Suppressor macrophage treated with lipopolysaccharide for 4 hours (primary cell): ENCODE results near the gene ZNF775.

Experiments
- DNase-seq: peaks from one replicate; pipeline ENCODE4 v3.0.0-alpha.2; 2020

Gene ZNF775

DNA sequence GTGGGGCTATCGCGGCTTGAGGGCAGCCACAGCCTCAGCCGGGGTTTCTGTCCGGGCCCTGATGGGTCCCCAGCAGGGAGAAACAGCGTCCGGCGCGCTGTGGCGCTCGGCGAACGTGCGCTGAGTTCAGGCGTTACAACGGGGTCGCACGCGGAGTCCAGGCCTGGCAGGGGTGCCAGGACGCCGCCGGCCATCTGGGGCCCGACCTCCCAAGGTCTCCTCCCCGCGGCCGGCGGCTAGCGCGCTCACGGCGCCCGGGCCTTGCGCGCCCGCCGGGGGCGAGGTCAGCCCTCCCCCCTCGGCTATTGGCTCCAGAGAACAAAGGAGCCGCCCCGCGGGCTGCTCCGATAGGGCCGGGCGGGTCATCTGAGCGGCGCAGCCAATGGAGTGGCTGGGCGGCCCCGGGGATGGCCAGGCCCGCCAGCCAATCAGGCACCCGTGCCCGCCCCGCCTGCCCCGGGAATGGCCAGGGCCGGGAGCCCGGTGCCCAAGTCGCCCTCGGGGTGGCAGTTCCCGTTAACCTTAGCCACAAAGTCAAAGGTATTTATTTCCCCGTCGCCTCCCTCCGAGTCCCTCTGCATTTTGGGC is at the start of gene ZNF775:
Gene ZNF775, plus strand, starts transcription at position 478 of the 588 bp plus-strand sequence. CDS start 9,141 bp downstream, outside the sequence.
- peak; percentile 98 for DNase-seq

DNA sequence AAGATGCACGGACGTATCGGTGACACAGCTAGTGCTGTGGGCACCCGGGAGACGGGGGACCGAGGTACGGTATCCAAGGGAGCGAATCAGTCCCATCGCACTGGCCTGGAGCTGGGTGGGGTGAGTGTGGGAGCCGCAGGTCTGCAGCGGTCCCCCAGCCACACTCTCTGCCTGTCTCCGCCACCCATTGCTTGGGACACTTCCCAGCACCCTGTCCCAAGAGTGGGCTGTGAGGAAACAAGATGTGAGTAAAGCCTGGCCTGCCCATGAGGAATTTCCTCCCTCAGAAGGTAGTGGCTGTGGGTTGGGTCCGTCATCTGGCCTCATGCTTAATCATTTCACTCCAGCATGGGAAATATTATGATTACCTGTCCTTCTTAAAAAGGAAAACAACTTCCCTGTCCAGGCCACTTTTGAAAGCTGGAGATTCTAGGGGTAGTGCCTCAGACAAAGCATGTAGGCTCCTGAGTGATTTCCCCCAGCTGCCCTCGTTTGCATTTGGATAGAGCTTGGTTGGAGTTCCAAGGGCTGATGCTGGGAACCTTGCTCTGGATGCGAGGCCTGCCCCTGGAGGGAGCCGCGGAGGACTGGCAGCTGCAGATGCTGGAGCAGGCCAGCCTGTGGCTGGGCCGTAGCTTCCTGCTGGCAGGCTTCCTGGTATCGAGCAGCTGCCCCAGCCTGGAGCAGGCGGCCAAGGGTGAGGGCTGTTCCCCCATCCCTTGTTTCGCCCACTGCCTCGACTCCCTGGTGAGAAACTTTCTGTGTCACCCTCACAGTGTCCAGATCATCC is 49.6 kb upstream of the ZNF775 start:
- DNase-seq, result no peak

DNA sequence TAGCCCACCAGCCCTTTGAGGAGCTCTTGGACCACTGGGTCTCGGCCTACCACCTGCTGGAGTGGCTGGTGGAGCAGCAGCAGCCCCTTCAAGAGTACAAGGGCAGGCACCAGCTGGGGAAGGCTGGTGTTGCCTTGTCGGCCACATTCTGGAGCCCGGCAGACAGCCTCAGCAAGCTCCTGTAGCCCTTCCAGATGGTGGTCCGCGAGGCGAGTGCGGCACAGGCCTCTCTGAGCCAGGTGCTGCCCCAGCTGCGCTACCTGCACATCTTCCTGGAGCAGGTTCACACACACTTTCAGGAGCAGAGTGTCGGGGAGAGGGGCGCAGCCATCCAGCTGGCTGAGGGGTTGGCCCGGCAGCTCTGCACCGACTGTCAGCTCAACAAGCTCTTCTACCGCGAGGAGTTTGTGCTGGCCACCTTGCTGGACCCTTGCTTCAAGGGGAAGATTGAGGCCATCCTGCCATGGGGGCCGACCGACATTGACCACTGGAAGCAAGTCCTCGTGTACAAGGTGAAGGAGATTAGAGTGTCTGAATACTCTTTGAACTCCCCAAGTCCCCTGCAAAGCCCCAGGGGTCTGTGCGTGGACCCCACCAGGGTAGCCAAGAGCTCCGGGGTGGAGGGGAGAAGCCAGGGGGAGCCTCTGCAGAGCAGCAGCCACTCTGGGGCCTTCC is 48.8 kb upstream of the ZNF775 start:
- no peak for DNase-seq

DNA sequence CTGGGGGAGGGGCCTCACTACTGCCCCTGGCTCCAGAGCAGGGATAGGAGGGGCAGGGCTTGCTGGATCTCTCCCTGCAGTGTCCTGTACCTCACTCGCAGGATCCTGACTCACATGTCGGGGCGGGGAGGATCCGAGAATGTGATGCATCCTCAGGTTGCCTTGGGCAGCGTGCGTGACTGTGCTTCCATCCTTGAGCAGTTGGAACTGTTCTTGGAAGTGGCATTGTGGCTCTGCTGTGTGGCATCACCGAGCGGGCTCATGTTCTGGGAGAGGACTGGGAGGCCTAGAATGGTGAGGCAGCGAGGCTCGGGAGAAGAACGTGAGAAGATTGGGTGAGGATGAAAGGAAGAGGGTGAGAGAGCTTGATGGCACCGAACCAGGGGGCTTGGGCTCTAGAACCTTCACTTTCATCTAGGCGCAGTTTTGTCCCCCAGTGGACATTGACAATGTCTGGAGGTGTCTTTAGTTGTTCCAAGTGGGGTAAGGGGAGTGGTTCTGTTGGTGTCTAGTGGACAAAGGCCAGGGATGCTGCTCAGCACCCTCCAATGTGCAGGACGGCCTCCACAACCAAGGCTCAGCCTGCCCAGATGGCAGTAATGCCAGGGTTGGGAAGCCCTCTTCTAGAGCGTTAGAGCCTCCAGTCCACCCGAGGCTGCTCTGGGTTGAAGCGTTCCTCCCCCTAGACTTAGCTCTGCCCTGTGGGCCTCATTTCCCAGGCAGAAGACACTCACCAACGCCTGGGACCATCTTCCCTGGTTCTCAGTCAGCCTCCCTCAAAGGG is 46.1 kb upstream of the ZNF775 start:
- no peak for DNase-seq

DNA sequence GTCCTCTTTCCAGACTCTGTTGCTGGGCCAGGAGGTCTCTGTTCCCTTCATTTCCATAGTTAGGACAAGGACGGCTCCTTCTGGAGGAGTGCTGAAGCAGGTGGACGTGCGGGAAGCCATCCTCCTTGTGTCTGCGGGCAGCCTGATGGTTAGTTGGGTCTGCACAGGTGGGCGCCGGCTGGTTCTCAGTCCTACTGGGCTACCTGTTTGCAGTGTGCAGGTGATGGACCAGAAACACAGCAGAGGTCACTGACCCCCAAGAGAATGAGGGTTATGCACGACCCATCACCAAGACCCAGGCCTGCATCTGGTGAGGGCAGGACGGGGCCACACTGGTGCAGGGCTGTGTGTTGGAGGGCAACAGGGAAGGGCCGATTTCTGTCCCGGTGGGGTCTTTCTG is 45.5 kb upstream of the ZNF775 start:
- DNase-seq, result no peak

DNA sequence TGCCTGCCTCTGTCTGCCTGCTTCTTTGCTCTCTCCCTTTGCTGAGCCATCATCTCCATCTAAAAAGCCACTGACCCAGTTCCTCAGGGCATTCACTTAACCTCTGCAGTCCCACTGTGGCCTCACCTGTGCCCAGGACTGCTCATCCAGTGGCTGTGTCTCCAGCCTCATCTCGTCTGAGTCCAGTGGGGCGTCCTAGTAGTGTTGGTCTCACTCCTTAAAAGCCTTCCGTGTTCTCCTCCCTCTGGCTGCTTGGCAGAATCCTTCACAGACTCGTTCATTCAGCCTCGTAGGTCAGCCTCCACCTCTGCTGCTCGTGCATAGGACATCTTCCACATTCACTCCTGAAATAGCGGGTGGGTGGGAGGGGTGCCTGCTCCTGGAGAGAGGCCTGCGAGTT is 45.0 kb upstream of the ZNF775 start:
- DNase-seq, result no peak

DNA sequence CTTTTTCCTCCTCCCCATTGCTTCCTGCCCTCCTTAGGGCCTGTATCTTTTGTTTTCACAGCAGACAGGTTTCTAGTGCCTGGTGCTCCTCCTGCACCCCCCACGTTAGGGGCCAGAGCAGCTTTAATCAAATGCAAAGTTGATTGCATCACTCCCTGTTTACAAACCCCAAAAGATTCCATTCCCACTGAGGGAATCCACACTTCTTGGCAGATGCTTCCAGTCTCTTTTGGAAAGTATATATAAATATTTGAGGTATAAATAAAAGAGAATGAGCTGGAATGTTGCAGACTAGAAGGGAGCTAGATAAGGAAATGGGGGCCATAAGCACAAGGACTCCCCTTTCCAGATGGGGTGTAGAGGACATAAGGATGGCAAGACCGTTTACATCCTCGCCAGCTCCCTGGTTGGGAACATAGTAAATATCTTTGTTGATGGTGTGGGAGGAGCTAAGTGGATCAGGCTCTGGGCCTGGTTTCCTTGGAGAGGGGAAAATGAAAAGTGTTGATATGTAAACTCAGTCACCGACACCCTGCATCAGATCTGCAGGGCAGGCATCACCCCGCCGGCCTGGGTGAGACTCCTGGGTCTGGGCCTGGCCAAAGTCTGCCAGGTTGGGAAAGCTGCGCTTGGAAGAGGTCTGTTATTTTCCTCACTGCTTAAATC is 43.9 kb upstream of the ZNF775 start:
- no peak for DNase-seq

DNA sequence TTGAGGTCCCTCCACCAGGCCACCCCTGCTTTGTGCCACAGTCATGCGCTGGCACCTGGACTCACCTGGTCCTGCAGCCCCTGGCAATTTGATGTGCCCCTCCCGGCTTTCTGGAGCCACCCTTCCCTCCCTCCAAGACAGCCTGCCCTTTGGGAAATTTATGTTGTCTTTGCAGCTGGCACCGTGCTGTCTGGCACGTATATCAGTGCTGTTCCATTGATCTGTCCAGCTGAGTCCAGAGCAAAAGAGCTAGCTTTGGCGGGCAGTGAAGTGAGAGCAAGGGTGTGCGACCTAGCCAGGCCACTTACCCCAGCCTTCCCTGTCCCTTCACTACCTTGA is 43.4 kb upstream of the ZNF775 start:
- no peak for DNase-seq

DNA sequence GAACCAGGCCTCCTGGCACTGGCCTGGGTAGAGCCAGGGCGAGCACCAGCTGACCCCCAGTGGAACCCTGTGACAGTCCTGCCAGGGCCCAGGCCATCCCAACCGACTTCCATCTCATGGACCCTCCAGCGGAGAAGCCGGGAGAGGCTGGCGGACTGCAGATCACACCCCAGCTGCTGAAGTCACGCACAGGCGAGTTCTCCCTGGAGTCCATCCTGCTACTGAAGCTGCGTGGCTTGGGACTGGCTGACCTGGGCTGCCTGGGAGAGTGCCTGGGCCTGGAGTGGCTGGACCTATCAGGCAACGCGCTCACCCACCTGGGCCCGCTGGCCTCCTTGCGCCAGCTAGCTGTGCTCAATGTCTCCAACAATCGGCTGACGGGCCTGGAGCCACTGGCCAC is 42.4 kb upstream of the ZNF775 start:
- DNase-seq, result no peak

DNA sequence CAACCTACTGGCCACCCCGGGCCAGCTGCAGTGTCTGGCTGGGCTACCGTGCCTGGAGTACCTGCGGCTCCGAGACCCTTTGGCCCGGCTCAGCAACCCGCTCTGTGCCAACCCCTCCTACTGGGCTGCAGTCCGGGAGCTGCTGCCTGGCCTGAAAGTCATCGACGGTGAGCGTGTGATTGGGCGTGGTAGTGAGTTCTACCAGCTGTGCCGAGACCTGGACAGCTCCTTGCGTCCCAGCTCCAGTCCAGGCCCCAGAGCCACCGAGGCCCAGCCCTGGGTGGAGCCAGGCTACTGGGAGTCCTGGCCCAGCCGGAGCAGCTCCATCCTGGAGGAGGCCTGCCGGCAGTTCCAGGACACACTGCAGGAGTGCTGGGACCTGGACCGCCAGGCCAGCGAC is 42.0 kb upstream of the ZNF775 start:
- DNase-seq, result no peak

DNA sequence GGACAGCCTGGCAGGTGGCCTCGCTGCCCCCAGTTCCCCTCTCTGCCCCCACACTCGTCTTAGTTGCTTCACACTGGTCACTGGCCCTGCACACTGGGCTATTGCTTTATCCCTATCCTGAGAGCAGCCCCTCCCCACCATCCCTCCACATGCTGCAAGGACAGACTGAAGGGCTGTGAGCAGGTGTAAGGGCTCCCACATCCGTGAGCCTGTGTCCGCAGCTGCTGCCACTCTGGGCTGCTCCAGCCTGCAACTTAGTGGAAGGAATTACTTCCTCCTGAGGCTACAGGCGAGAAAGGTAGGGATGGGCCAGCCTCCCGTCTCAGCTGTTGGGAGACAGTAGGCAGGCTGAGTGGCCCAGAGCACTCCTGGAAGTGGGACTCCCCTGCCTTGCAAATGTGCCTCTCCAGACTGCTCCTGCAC is 41.5 kb upstream of the ZNF775 start:
- no peak for DNase-seq

DNA sequence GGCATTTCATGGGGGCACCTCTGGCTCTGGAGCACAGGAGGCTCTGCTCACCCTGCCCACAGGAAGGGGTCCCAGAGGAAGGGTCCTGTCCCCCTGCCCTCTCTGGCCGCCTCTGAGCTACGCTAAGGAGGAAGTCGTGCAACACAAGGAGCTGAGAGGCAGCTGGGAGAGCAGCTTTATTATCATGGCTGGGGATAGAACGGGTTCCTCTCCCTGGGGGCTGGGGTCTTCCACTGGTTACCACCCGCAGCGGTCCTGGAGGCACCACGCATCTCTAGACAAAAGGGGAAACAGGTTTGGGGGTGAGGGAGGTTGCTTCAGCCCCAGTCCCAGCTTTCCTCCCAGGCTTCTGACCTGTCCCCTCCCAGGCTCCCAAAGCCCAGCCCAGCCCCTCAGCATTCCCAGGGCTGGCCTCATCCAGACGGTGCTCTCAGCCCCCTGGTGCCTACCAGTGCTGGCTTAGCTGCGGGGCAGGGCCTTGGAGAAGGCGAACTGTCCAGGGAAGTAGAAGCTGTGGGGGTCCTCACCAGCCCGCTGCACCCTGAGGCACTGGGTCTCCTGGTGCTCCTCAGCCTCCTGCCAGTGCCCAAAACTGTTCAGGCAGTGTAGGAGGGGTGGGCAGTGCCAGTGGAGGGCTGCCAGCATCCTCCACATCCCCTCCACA is 40.8 kb upstream of the ZNF775 start:
- no peak for DNase-seq

DNA sequence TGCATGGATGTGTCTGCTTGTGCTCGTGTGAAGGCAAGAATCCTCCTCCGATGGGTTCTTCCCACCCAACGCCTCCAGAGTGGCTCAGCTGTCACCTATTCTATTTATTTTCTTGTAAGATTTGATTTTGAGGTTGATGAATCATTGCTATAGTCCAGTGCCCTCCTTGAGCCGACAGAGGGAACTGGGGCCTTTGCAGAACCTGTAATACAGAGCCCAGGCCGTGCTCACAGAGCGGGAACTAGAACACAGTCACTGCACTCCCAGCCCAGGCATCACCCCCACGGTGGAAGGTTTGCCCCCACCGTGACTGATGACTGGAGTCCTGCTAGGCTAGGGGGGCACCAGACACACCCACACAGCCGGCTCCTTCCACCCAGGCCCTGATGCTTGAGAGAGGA is 39.7 kb upstream of the ZNF775 start:
- no peak for DNase-seq

DNA sequence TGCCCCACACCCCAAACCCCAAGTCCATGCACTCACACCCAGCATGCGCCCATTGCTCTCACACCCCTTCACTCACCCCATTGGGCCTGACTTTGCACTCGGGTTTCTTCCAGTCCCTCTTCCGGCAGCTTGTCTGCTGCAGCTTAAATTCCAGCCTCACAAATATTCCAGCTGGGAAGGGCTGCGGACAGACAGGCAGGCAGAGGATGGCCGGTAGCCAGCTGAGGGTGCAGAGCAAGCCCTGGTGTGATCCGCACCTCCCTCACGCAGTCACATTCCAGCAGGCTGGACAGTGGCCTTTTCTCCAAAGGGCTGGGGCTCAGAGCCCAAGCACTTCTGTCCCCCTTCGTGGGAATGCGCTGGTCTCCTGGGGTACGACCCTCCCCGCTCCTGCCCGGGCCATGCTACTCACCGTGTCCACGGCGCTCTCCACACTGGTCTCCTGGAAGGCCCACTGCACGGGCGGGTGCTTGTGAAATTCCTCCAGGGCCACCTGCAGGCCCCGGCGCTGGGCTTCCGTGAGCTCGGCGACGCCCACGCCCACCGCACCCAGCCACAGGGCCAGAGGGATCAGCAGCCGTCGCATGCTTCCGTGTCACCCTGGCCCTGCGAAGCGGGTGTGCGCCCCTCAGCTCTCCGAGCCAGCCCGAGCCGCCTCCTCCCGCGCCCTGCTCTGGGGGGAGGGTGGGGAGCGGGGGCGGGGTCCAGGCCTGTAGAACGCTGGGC is 38.9 kb upstream of the ZNF775 start:
- no peak for DNase-seq

DNA sequence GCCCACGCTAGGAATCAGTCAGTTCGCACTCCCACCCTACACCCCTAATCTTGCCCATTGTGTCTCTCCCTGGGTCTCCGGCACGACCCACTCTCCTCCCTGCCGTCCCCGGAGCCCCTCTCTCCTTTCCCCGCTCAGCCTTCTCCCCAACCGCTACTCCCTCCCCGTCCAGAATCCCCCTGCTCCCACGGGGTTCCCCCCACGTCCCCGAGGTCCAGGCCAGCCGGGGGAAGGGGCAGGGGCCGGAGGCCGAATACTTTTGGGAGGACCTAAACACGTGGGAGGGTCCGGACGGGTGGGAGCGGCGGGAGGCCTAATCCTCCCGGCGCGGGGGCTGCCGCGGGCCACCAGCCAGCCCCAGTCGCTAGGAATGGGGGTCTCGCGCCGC is 38.3 kb upstream of the ZNF775 start:
- DNase-seq, result no peak

DNA sequence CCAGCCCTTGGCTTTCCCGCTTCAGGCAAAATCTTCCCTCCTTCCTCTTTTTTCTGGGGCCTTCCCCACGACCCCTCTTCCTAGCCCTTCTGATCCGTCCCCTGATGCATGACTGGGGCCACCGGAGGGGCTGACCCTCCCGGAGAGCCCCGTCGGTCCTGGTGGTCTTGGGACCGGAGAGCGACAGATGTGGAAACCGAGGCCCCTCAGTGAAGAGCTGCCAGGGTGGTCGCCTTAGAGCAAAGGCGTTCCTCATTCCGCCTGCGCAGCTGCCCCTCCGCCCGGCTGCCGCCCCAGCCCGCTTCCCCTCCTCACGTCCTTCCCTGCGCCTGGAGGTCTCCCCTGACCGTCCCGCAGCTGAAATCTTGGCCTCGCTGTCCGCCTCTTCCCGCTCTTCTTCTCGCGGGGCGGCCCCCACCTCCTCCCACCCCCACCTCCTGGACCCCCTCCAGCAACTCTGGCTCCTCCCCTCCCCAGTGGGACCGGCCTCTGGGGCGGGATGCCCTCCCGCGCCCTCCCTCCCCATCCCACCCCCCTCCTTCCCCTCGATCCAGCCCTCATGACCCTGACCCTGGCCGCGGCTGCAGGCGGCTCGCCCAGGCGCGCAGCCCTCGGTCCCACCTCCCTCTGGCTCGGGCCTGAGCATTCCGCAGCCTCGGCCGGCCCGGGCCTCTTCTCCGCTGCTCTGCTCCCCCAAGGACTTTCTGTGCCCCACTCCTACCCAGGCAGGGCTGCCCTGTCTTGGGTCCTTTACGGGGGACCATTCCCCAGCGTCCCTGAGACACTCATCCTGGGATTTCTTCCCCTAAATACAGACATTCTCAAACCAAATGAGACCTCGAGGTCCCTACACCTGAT is 37.6 kb upstream of the ZNF775 start, which contains the start of gene RARRES2:
Gene RARRES2, minus strand, starts transcription at position 367 of the 858 bp plus-strand sequence. CDS start 1,020 bp downstream, outside the sequence.
- DNase-seq, result no peak

DNA sequence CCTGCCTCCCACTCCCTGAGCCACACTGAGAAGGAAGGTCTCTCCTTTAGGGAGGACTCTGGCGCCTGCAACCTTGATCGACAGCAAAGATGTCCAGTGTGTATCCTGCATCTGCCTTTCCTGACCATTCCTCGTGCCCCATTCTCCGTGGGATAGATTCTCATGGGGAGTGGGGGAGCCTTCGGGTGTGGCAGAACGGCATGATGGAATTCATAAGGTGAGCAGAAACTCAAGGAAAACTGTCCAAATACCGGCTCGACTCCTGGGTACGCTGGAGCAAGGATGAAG is 37.1 kb upstream of the ZNF775 start:
- DNase-seq, result no peak

DNA sequence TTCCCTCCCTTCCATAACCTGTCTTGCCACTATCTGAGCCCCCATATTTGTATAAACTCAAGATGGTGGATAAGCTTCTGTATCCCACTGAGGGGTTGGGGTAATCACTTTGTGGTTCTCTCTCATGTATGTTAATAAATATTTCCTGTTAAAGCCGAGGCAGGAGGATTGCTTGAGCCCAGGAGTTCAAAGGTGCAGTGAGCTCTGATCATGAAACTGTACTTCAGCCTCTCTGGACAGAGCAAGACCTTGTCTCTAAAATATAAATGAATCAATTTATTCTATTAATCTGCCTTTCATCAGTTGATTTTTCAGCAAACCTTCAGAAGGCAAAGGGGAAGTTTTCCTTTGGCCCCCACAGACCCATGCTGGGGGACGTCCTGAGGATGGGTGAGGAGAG is 35.9 kb upstream of the ZNF775 start:
- DNase-seq, result no peak

DNA sequence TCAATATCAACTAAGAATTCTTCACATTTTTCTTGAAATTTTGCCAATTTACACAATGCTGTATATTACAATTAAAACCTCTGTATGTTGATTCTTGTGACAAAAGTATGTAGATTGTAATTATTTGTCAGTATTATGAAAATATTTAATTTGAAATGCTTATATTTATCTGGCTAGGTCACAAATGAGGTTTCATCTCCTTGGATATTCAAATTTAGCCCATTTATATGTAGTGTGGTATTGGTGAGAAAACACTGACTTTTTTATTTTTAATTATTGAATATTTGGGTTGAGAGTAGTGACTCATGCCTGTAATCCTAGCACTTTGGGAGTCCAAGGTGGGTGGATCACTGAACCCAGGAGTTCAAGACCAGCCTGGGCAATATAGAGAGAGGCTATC is 34.8 kb upstream of the ZNF775 start:
- DNase-seq, result no peak

DNA sequence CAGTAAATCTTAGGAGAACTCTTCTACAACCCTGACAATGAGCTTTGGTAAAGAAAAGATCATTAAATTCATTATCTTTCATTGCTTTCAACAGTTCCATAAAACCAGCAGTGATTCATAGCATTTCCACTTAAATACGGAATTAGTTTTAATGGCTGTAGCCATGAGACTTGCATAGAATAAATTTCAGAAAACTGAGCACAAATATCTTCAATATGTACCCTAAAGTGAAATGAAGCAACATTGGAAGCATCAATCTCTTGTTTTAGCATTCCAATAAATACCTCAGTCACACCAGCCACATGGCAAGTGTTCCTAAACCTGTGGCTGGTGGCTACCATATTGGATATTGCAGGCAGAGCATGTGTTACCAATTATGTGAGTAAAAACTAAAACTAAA is 34.1 kb upstream of the ZNF775 start:
- DNase-seq, result no peak

DNA sequence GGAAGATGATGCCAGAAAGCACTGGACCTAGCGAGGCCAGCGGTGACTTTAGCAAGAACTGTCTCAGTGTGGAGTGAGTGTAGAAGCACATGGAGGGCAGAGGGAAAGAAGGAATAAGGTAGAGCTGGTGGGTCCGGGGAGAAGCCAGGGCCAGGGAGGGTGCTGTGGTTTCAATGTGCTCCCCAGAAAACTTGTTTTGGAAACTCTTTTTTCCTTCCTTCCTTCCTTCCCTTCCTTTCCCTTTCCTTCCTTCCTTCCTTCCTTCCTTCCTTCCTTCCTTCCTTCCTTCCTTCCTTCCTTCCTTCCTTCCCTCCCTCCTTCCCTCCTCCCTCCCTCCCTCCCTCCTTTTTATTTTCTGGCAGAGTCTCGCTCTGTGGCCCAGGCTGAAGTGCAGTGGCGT is 32.2 kb upstream of the ZNF775 start:
- no peak for DNase-seq
